ENCODE data around the gene TMCC2.
A peak's percentile ranks its signal among the peaks of the same experiment; 100 is the strongest.

Gene TMCC2

DNA sequence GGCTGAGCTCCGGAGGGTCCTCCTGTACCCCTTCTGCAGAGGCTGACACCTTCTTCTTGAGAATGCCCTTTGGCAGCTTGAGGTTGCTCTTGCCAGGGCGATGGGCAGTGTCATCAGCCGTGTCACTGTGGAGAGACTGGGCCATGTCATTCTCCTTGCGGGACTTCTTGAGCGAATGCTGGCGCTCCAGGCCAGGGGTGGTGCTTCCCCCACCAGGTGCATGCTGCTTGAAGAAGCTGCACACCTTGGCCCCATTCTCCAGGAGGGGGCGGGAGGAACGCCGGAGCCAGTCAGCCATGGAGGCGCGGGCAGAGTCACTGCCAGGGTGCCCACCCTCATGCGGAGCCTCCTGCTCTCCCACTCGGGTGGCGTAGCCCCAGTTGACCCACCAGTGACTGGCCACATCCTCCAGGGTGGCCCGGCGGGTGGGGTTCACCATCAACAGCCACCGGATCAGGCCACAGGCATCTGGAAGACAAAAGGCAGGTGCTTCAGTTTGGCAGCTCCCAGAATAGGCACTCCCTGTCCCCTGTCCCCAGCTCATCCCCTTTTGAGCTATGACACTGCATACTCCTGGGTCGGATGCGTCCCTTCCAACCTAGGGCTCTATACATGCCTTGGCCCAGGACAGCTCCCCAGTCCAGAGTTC lies 76.4 kb downstream of the TMCC2 start:
- H3K9me3 ChIP-seq (ENCODE audit: control insufficient read depth, low read depth, low read length) = no peaks in the 10 kb centered on the region
- no peaks in the 10 kb centered on the region for H3K27me3 ChIP-seq (ENCODE audit: control insufficient read depth, insufficient read depth, low read length)
- no peak overlapping the region for H3K27ac ChIP-seq (ENCODE audit: low read length)
- H3K4me3 ChIP-seq (ENCODE audit: low read length) = no peak overlapping the region
- peaks cover 63% of the 10 kb centered on the region for H3K36me3 ChIP-seq (ENCODE audit: control insufficient read depth, low read depth, low read length)
- H3K4me1 ChIP-seq (ENCODE audit: control insufficient read depth, low read depth, low read length) = peaks cover 23% of the 10 kb centered on the region
- no peak overlapping the region for H3K9ac ChIP-seq (ENCODE audit: low read length)

- no peaks in the 10 kb centered on the region for H3K27me3 ChIP-seq (ENCODE audit: control insufficient read depth, insufficient read depth, low read length)
Measured at GRCh38 chr1:205304695-205305070, 76.9 kb downstream of the TMCC2 start.

DNA sequence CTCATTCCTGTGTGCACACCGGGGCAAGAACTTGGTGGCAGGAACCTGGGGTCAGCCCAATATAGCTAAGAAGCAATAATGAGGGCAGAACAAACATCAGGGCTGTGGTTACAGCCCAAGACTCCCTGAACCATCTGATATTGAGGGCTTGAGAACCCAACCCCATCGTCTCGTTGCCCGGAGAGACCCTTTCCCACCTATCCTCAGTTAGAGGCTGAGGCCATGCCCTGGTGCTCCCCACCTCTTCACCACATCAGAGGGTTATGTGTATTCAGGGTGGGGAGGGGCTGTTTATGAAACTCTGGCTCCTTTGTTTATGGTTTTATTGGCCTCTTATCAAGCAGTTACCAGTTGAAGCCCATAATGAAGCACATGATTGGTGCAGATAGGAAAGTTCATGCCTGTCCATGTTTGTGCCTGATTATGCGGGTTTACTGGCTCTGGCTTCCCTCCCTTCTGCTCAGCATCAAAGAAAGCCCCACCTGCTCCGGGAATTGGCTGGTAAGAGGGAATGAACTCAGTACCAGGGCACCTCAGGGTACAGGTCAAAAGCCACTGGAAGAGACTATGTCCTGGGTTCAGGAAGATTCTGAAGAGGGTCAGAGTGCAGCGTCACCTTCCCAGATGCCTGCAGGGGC lies 79.3 kb downstream of the TMCC2 start:
- no peak overlapping the region for H3K27ac ChIP-seq (ENCODE audit: low read length)
- H3K4me1 ChIP-seq (ENCODE audit: control insufficient read depth, low read depth, low read length) = peaks cover 8% of the 10 kb centered on the region
- H3K9me3 ChIP-seq (ENCODE audit: control insufficient read depth, low read depth, low read length) = no peaks in the 10 kb centered on the region
- no peak overlapping the region for H3K4me3 ChIP-seq (ENCODE audit: low read length)
- no peaks in the 10 kb centered on the region for H3K27me3 ChIP-seq (ENCODE audit: control insufficient read depth, insufficient read depth, low read length)
- H3K9ac ChIP-seq (ENCODE audit: low read length) = no peak overlapping the region
- peaks cover 88% of the 10 kb centered on the region for H3K36me3 ChIP-seq (ENCODE audit: control insufficient read depth, low read depth, low read length)

More at GRCh38 chr1:205304695-205305070, 76.9 kb downstream of the TMCC2 start:
- Histone ChIP-seq H3K9me3 (ENCODE audit: control insufficient read depth, low read depth, low read length) (no peaks in the 10 kb centered on the region), H3K27ac (ENCODE audit: low read length) (no peak overlapping the region), H3K9ac (ENCODE audit: low read length) (no peak overlapping the region), H3K4me1 (ENCODE audit: control insufficient read depth, low read depth, low read length) (peaks cover 23% of the 10 kb centered on the region), H3K4me3 (ENCODE audit: low read length) (no peak overlapping the region), H3K36me3 (ENCODE audit: control insufficient read depth, low read depth, low read length) (peaks cover 68% of the 10 kb centered on the region)

GRCh38 chr1:205309741-205310140 lies 82.0 kb downstream of the TMCC2 start:
- H3K27ac ChIP-seq (ENCODE audit: low read length) = no peak overlapping the region
- H3K4me1 ChIP-seq (ENCODE audit: control insufficient read depth, low read depth, low read length) = peaks cover 27% of the 10 kb centered on the region
- no peak overlapping the region for H3K9ac ChIP-seq (ENCODE audit: low read length)
- peaks cover 68% of the 10 kb centered on the region for H3K36me3 ChIP-seq (ENCODE audit: control insufficient read depth, low read depth, low read length)
- H3K27me3 ChIP-seq (ENCODE audit: control insufficient read depth, insufficient read depth, low read length) = no peaks in the 10 kb centered on the region
- no peak overlapping the region for H3K4me3 ChIP-seq (ENCODE audit: low read length)
- no peaks in the 10 kb centered on the region for H3K9me3 ChIP-seq (ENCODE audit: control insufficient read depth, low read depth, low read length)

- Histone ChIP-seq H3K36me3 (ENCODE audit: control insufficient read depth, low read depth, low read length) (peaks cover 55% of the 10 kb centered on the region), H3K9ac (ENCODE audit: low read length) (no peak overlapping the region)
Measured at GRCh38 chr1:205310976-205311704, 83.4 kb downstream of the TMCC2 start.

GRCh38 chr1:205312866-205313562 lies 85.3 kb downstream of the TMCC2 start:
- peaks cover 36% of the 10 kb centered on the region for H3K36me3 ChIP-seq (ENCODE audit: control insufficient read depth, low read depth, low read length)
- H3K9ac ChIP-seq (ENCODE audit: low read length) = peak overlapping the region; percentile 75
- peaks cover 46% of the 10 kb centered on the region for H3K4me1 ChIP-seq (ENCODE audit: control insufficient read depth, low read depth, low read length)
- H3K4me3 ChIP-seq (ENCODE audit: low read length) = peak overlapping the region; percentile 44
- H3K27ac ChIP-seq (ENCODE audit: low read length) = peak overlapping the region; percentile 92
- H3K9me3 ChIP-seq (ENCODE audit: control insufficient read depth, low read depth, low read length) = no peaks in the 10 kb centered on the region
- H3K27me3 ChIP-seq (ENCODE audit: control insufficient read depth, insufficient read depth, low read length) = no peaks in the 10 kb centered on the region

More at GRCh38 chr1:205310976-205311704, 83.4 kb downstream of the TMCC2 start:
- peaks cover 32% of the 10 kb centered on the region for H3K4me1 ChIP-seq (ENCODE audit: control insufficient read depth, low read depth, low read length)
- no peaks in the 10 kb centered on the region for H3K9me3 ChIP-seq (ENCODE audit: control insufficient read depth, low read depth, low read length)
- no peaks in the 10 kb centered on the region for H3K27me3 ChIP-seq (ENCODE audit: control insufficient read depth, insufficient read depth, low read length)
- H3K27ac ChIP-seq (ENCODE audit: low read length) = no peak overlapping the region
- H3K4me3 ChIP-seq (ENCODE audit: low read length) = no peak overlapping the region

DNA sequence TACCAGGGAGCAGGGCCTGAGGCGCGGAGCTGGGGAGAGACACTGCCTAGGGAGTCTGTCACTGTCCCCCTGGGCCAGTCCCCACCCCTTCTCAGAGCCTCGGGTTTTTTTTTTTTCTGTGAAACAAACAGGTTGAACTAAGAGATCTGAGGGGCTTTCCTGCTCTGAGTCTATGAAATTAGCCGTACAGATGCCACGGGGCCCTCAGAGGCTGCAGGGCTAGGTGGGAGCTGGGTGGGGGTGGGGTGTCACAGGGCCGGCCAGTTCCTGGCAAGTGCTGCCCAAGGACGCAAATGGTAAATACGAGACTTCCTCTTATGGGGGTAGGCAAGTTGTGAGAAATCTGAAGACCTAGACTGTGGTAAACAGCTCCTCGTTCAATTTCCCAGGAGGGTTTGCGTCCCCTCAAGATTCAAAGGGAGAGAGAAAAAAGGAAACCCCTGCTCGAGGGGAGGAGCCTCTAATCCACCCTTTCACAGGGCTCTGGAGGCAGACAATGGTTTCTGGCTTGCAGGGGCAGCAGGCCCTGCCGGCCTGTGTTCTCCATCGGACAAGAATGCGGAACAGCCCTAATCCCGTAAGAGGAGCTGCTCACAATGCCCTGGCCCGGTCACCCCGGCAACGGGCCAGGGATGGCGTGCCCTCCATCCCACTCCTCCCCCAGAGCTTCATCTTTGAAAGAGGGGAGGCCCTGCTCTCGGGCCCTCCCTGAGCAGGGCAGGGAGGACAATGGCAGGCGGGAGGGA lies 86.0 kb downstream of the TMCC2 start:
- H3K4me1 ChIP-seq (ENCODE audit: control insufficient read depth, low read depth, low read length) = peaks cover 53% of the 10 kb centered on the region
- H3K27me3 ChIP-seq (ENCODE audit: control insufficient read depth, insufficient read depth, low read length) = no peaks in the 10 kb centered on the region
- peak overlapping the region; percentile 75 for H3K9ac ChIP-seq (ENCODE audit: low read length)
- peak overlapping the region; percentile 92 for H3K27ac ChIP-seq (ENCODE audit: low read length)
- no peaks in the 10 kb centered on the region for H3K9me3 ChIP-seq (ENCODE audit: control insufficient read depth, low read depth, low read length)
- H3K36me3 ChIP-seq (ENCODE audit: control insufficient read depth, low read depth, low read length) = peaks cover 29% of the 10 kb centered on the region
- H3K4me3 ChIP-seq (ENCODE audit: low read length) = peak overlapping the region; percentile 44

DNA sequence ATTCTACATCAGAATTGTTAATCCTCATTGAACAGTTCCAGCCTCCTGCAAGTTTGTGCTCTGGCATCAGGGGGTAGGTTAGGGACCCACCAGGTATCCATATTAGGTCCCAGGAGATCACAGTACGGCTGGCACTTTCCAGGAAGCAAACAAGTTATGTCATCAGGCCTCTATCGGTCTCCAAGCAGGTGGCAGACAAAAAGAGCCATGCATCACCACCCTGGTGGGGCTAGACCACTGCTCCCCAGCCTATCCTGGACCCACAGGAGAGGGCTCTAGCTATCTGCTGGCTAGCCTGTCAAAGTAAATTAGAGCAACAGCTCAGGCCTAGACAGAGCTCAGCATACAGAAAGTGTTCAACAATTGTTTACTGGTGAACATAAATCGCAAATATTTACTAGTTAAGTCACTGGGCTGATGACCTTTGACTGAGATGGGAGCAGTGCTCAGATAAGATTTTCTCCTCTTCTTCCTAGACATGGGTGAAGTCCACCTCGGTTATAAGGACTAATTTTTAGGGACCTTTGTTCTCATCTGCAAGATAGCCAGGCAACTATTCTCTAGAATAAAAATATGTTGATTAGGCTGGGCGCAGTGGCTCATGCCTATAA lies 87.4 kb downstream of the TMCC2 start:
- Histone ChIP-seq H3K27me3 (ENCODE audit: control insufficient read depth, insufficient read depth, low read length) (no peaks in the 10 kb centered on the region), H3K4me3 (ENCODE audit: low read length) (no peak overlapping the region), H3K9me3 (ENCODE audit: control insufficient read depth, low read depth, low read length) (no peaks in the 10 kb centered on the region), H3K9ac (ENCODE audit: low read length) (no peak overlapping the region), H3K36me3 (ENCODE audit: control insufficient read depth, low read depth, low read length) (peaks cover 15% of the 10 kb centered on the region), H3K27ac (ENCODE audit: low read length) (no peak overlapping the region), H3K4me1 (ENCODE audit: control insufficient read depth, low read depth, low read length) (peaks cover 62% of the 10 kb centered on the region)

DNA sequence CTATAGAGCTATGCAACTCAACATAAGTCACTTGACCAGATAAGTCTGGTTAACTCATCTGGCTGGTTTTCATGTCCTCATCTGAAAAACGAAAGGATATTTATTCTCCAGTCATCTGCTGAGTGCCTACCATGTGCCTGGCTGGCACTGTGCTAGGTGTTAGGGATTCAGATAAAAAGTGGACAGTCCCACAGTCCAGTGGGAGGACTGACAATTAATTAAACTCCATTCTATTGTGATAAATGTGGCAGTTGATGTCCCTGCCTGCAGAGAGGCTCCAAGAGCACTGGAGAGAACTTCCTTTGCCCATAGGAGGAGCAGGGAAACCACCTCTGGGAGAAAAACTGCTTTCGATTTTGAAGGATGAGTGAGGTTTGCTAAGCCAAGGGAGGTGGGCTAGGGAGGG lies 88.4 kb downstream of the TMCC2 start:
- no peak overlapping the region for H3K9ac ChIP-seq (ENCODE audit: low read length)
- no peak overlapping the region for H3K27ac ChIP-seq (ENCODE audit: low read length)
- H3K27me3 ChIP-seq (ENCODE audit: control insufficient read depth, insufficient read depth, low read length) = peaks cover 7% of the 10 kb centered on the region
- H3K9me3 ChIP-seq (ENCODE audit: control insufficient read depth, low read depth, low read length) = no peaks in the 10 kb centered on the region
- H3K4me3 ChIP-seq (ENCODE audit: low read length) = no peak overlapping the region
- H3K4me1 ChIP-seq (ENCODE audit: control insufficient read depth, low read depth, low read length) = peaks cover 64% of the 10 kb centered on the region
- H3K36me3 ChIP-seq (ENCODE audit: control insufficient read depth, low read depth, low read length) = peaks cover 5% of the 10 kb centered on the region

GRCh38 chr1:205317311-205317917 lies 89.7 kb downstream of the TMCC2 start:
- H3K9ac ChIP-seq (ENCODE audit: low read length) = no peak overlapping the region
- H3K4me1 ChIP-seq (ENCODE audit: control insufficient read depth, low read depth, low read length) = peaks cover 61% of the 10 kb centered on the region
- H3K36me3 ChIP-seq (ENCODE audit: control insufficient read depth, low read depth, low read length) = no peaks in the 10 kb centered on the region
- H3K4me3 ChIP-seq (ENCODE audit: low read length) = no peak overlapping the region
- peaks cover 7% of the 10 kb centered on the region for H3K27me3 ChIP-seq (ENCODE audit: control insufficient read depth, insufficient read depth, low read length)
- H3K9me3 ChIP-seq (ENCODE audit: control insufficient read depth, low read depth, low read length) = no peaks in the 10 kb centered on the region
- no peak overlapping the region for H3K27ac ChIP-seq (ENCODE audit: low read length)

All from iPS-18a (cell line).